HepG2 (cell line): ENCODE results near the gene SCGB1D2.

ENCODE experiments used
- ZNF180 ChIP-seq: sonication (generic); formaldehyde crosslinking; IDR thresholded peaks from 2 replicates; pipeline ENCODE4 v1.4.0; 2020; ENCODE audit warnings: low read depth, missing genetic modification reagents, borderline replicate concordance
- TF ChIP-seq, protein P1 (sequence below): sonication (generic); formaldehyde crosslinking; IDR thresholded peaks from 2 replicates; pipeline ENCODE4 v1.5.0; 2020; ENCODE audit warnings: missing genetic modification reagents

DNA sequence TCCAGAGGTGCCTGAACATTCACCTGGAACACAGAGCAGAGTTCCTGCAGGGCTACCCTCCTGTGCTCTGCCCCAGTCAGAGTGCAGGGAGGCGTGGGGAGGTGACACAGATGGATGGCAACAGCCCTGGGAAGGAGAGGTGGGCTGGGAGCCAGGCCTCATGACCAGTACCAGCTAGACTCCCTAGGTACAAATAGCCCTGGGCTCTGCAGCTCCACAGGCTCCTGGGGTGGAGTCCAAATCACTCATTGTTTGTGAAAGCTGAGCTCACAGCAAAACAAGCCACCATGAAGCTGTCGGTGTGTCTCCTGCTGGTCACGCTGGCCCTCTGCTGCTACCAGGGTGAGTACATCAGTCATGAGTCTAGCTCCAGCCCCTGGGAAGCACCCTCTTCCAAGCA, at the start of gene SCGB1D2:
- TF ChIP-seq, protein P1, sequence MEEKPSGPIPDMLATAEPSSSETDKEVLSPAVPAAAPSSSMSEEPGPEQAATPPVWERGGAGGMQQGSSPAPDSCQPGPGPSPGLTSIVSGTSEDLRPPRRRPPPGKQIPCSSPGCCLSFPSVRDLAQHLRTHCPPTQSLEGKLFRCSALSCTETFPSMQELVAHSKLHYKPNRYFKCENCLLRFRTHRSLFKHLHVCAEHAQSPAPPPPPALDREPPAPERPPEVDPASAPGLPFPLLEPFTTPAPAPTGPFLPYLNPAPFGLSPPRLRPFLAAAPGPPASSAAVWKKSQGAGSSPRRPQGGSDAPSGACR (CRISPR knock-in tag) = no peak
- TF ChIP-seq ZNF180 (CRISPR knock-in tag) = no peak
